H1 (cell line): ENCODE measurements around the gene SLC24A3. TPM values are rescaled to one million over a fixed set of nuclear protein-coding genes. Genes with fewer than 3 reads are reported as not detected.

Experiments used
- CTCF ChIA-PET: fragments of 300-600 bp; sonication (Branson Sonifier 250); formaldehyde crosslinking; loops from one replicate; lab custom pipeline; 2021; ENCODE audit not compliant: partially characterized antibody; lab: Charles Lee
- POLR2A ChIA-PET: fragments of 300-600 bp; sonication (Branson Sonifier 250); formaldehyde crosslinking; loops from one replicate; lab custom pipeline; 2021; ENCODE audit warnings: inconsistent platforms; ENCODE audit not compliant: partially characterized antibody; lab: Charles Lee
- DNase-seq, 2 experiments: peaks; one replicate each; pipeline versions ENCODE4 v3.0.0 to v3.0.0-alpha.2; 2010 to 2022; ENCODE audit warnings: low spot score in 2 of 2, low read depth in 1 of 2, mixed read lengths in 1 of 2
- FAIRE-seq: peaks from 2 replicates; lab custom pipeline; 2011; peaks lifted over from hg19 to GRCh38; lab: Jason Lieb, UNC
- H2AFZ ChIP-seq: 2 replicates; pipeline ENCODE4 v1.8.1; 2012; ENCODE audit warnings: low read length, inconsistent platforms
- H2AK5ac ChIP-seq: 2 replicates; pipeline ENCODE4 v1.6.1; 2013; ENCODE audit warnings: low read depth, low read length
- H2BK120ac ChIP-seq: replicated peaks from 2 replicates; pipeline ENCODE3; 2013; ENCODE audit warnings: low read depth, low read length, inconsistent platforms
- H2BK12ac ChIP-seq: 2 replicates; pipeline ENCODE4 v1.6.1; 2013; ENCODE audit warnings: low read depth, low read length
- H2BK15ac ChIP-seq: 2 replicates; pipeline ENCODE4 v1.6.1; 2013; ENCODE audit warnings: low read length
- H2BK20ac ChIP-seq: 2 replicates; pipeline ENCODE4 v1.6.1; 2013; ENCODE audit warnings: low read length
- H2BK5ac ChIP-seq: 2 replicates; pipeline ENCODE4 v1.6.1; 2013; ENCODE audit warnings: low read depth, low read length
- H3K14ac ChIP-seq: 2 replicates; pipeline ENCODE4 v1.6.1; 2013; ENCODE audit warnings: inconsistent platforms; ENCODE audit not compliant: insufficient read length
- H3K18ac ChIP-seq: 2 replicates; pipeline ENCODE4 v1.6.1; 2013; ENCODE audit warnings: low read length; ENCODE audit errors: extremely low read depth
- H3K23ac ChIP-seq: 2 replicates; pipeline ENCODE4 v1.6.1; 2013; ENCODE audit warnings: inconsistent platforms; ENCODE audit not compliant: insufficient read length
- H3K23me2 ChIP-seq: 2 replicates; pipeline ENCODE4 v1.6.1; 2013; ENCODE audit warnings: low read depth, low read length
- H3K27ac ChIP-seq: 2 replicates; pipeline ENCODE4 v1.6.1; 2011; ENCODE audit warnings: low read depth, low read length, inconsistent platforms
- H3K27me3 ChIP-seq, 4 experiments: replicated peaks in 1 of 4; 1 replicate in 1 of 4; 2 replicates in 3 of 4; pipeline versions ENCODE4 v1.6.1 to v1.8.1; 2011 to 2013; ENCODE audit warnings: low read length in 3 of 4, mild to moderate bottlenecking in 3 of 4, inconsistent platforms in 2 of 4, mixed read lengths in 2 of 4, moderate library complexity in 1 of 4; ENCODE audit not compliant: control insufficient read depth in 3 of 4, insufficient read depth in 3 of 4; ENCODE audit errors: extremely low read depth in 1 of 4
- H3K36me3 ChIP-seq, 4 experiments: 2 replicates each; pipeline versions ENCODE4 v1.6.1 to v1.8.1; 2011 to 2013; ENCODE audit warnings: mild to moderate bottlenecking in 4 of 4, low read length in 3 of 4, moderate library complexity in 2 of 4, control low read depth in 1 of 4, inconsistent platforms in 1 of 4; ENCODE audit not compliant: insufficient read depth in 4 of 4, control insufficient read depth in 2 of 4
- H3K4ac ChIP-seq: replicated peaks from 2 replicates; pipeline ENCODE3; 2013; ENCODE audit warnings: low read length, low read depth, mixed read lengths, inconsistent platforms; ENCODE audit not compliant: insufficient read length
- H3K4me1 ChIP-seq, 4 experiments: replicated peaks in 1 of 4; 1 replicate in 1 of 4; 2 replicates in 3 of 4; pipeline versions ENCODE4 v1.6.1 to v1.8.1; 2011 to 2013; ENCODE audit warnings: low read length in 3 of 4, inconsistent platforms in 2 of 4, mixed read lengths in 1 of 4; ENCODE audit not compliant: insufficient read depth in 4 of 4, control insufficient read depth in 3 of 4
- H3K4me2 ChIP-seq, 2 experiments: 2 replicates each; pipeline versions ENCODE4 v1.6.1 to v1.8.1; 2011 to 2013; ENCODE audit warnings: low read depth in 2 of 2, low read length in 2 of 2, control low read depth in 1 of 2, inconsistent platforms in 1 of 2, mild to moderate bottlenecking in 1 of 2; ENCODE audit not compliant: insufficient read depth in 1 of 2
- H3K4me3 ChIP-seq, 4 experiments: fragments of 200-600, 300-600 bp in 1 of 4; sonication (generic), shearing (Covaris generic), sonication (Bioruptor Twin) in 1 of 4; 2 replicates each; pipeline versions ENCODE4 v1.5.1 to v1.8.1; 2011 to 2016; ENCODE audit warnings: low read length in 4 of 4, low read depth in 3 of 4, control low read depth in 2 of 4, inconsistent platforms in 2 of 4, mild to moderate bottlenecking in 2 of 4, mixed read lengths in 1 of 4, moderate library complexity in 1 of 4; ENCODE audit not compliant: insufficient read depth in 2 of 4; ENCODE audit errors: extremely low read depth in 1 of 4
- H3K56ac ChIP-seq: replicated peaks from 2 replicates; pipeline ENCODE3; 2013; ENCODE audit warnings: low read depth, mild to moderate bottlenecking, mixed read lengths, low read length, inconsistent platforms; ENCODE audit not compliant: insufficient read length
- H3K79me1 ChIP-seq: 2 replicates; pipeline ENCODE4 v1.6.1; 2013; ENCODE audit warnings: low read depth, low read length, control low read depth
- H3K79me2 ChIP-seq, 2 experiments: 2 replicates each; pipeline versions ENCODE4 v1.6.1 to v1.8.1; 2012 to 2013; ENCODE audit warnings: low read length in 2 of 2, mild to moderate bottlenecking in 2 of 2, inconsistent platforms in 1 of 2; ENCODE audit not compliant: insufficient read depth in 2 of 2, control insufficient read depth in 1 of 2
- H3K9ac ChIP-seq, 4 experiments: replicated peaks in 1 of 4; 1 replicate in 1 of 4; 2 replicates in 3 of 4; pipeline versions ENCODE4 v1.6.1 to v1.8.1; 2011 to 2013; ENCODE audit warnings: low read depth in 3 of 4, low read length in 3 of 4, control low read depth in 2 of 4, mild to moderate bottlenecking in 2 of 4, moderate library complexity in 2 of 4, inconsistent platforms in 1 of 4; ENCODE audit errors: extremely low read depth in 1 of 4
- H3K9me3 ChIP-seq, 2 experiments: 2 replicates each; pipeline versions ENCODE4 v1.6.1 to v1.8.1; 2012 to 2013; ENCODE audit warnings: mild to moderate bottlenecking in 2 of 2, moderate library complexity in 2 of 2, control low read depth in 1 of 2, inconsistent platforms in 1 of 2, low read depth in 1 of 2, low read length in 1 of 2, mixed read lengths in 1 of 2; ENCODE audit not compliant: insufficient read depth in 2 of 2
- H4K20me1 ChIP-seq, 2 experiments: replicated peaks in 1 of 2; 2 replicates each; pipeline versions ENCODE3 to v1.8.1; 2011 to 2013; ENCODE audit warnings: inconsistent platforms in 2 of 2, low read length in 2 of 2, mild to moderate bottlenecking in 1 of 2; ENCODE audit not compliant: insufficient read depth in 2 of 2, control insufficient read depth in 1 of 2
- H4K5ac ChIP-seq: 2 replicates; pipeline ENCODE4 v1.6.1; 2013; ENCODE audit warnings: low read length, low read depth, mixed read lengths, inconsistent platforms; ENCODE audit not compliant: insufficient read length
- H4K8ac ChIP-seq: 2 replicates; pipeline ENCODE4 v1.8.0; 2013; ENCODE audit warnings: mild to moderate bottlenecking, moderate library complexity, low read length, inconsistent platforms; ENCODE audit not compliant: insufficient read depth; ENCODE audit errors: extremely low read depth
- H4K91ac ChIP-seq: replicated peaks from 2 replicates; pipeline ENCODE3; 2013; ENCODE audit warnings: low read length, mixed read lengths, inconsistent platforms; ENCODE audit not compliant: insufficient read length
- ATF3 ChIP-seq: IDR thresholded peaks from 2 replicates; pipeline ENCODE4 v1.6.1; 2011; ENCODE audit warnings: low read depth, mild to moderate bottlenecking, low read length; ENCODE audit not compliant: insufficient read depth
- CBX5 ChIP-seq: fragments of 300-800, 300-1000 bp; sonication (generic); IDR thresholded peaks from 2 replicates; pipeline ENCODE4 v1.7.1; 2016; ENCODE audit warnings: antibody characterized with exemption, low read length, low read depth
- HDAC2 ChIP-seq, 2 experiments: fragments of 300-600 bp in 1 of 2; sonication (generic) in 1 of 2; IDR thresholded peaks; 2 replicates each; pipeline ENCODE4 v1.6.1; 2011 to 2012; ENCODE audit warnings: low read depth in 2 of 2, low read length in 2 of 2, mild to moderate bottlenecking in 2 of 2, moderate library complexity in 2 of 2, borderline replicate concordance in 1 of 2, inconsistent platforms in 1 of 2
- RAD21 ChIP-seq, 2 experiments: IDR thresholded peaks in 1 of 2; conservative IDR thresholded peaks in 1 of 2; 2 replicates each; pipeline ENCODE4 v1.6.1; 2011; ENCODE audit warnings: low read depth in 2 of 2, low read length in 2 of 2, improper control_type of control experiment in 1 of 2, inconsistent platforms in 1 of 2, mild to moderate bottlenecking in 1 of 2, moderate library complexity in 1 of 2
- SUZ12 ChIP-seq: fragments of 200-600 bp; sonication (generic); IDR thresholded peaks from 2 replicates; pipeline ENCODE4 v1.6.1; 2012; ENCODE audit warnings: mild to moderate bottlenecking, inconsistent platforms, low read length, moderate library complexity, mixed read lengths
- ZNF274 ChIP-seq: IDR thresholded peaks from 2 replicates; pipeline ENCODE4 v1.7.0; 2012; ENCODE audit warnings: low read length, borderline replicate concordance; ENCODE audit errors: extremely low read depth
- WGBS, 2 experiments: shearing (Covaris generic) in 1 of 2; methylation state at CpG; one replicate each; pipeline versions ENCODE4 v1.1.6 to v1.1.7; 2013 to 2015; ENCODE audit warnings: low lambda C conversion rate in 2 of 2, mixed read lengths in 2 of 2, inconsistent platforms in 1 of 2, low coverage in 1 of 2, missing lambda C conversion rate in 1 of 2; ENCODE audit not compliant: insufficient replicate concordance in 2 of 2, insufficient coverage in 1 of 2, insufficient read length in 1 of 2; ENCODE audit errors: extremely low coverage in 1 of 2, missing lambda C conversion rate in 1 of 2; 5-methylcytosine and 5-hydroxymethylcytosine counted together
- polyA plus RNA-seq, 7 experiments: library from polyadenylated mRNA; depleted of rRNA in 3 of 7; stranded (reverse) in 5 of 7; unstranded in 2 of 7; fragments of >200 nt in 5 of 7; fragments of 200-250 nt in 2 of 7; gene quantifications; 1 replicate in 5 of 7; 2 replicates in 1 of 7; 4 replicates in 1 of 7; pipeline versions ENCODE4 v1.2.1 to v1.2.3, GENCODE V29; 2011 to 2013; ENCODE audit warnings: missing spikeins in 2 of 7, mixed read lengths in 2 of 7
- total RNA-seq: library from RNA; stranded (reverse); fragmentation: NEBNext Ultra II Directional; extraction: Animal tissue kit (Norgen Biotek cat#: 25700); gene quantifications from 2 replicates; pipeline ENCODE4 v1.2.1, GENCODE V29; 2021

Gene SLC24A3
- total and polyA plus RNA-seq, 2 of the 8 experiments (the other 6 are each of a cell fraction or from before 2014, with no cell fraction given): 4.5 to 6.3 TPM

- no peak overlapping the region for H4K5ac ChIP-seq
- no peak overlapping the region for H2BK5ac ChIP-seq
- no peak overlapping the region for H3K56ac ChIP-seq
- H3K14ac ChIP-seq: no peak overlapping the region
- no peak overlapping the region for H3K4me2 ChIP-seq
- no peak overlapping the region for H4K8ac ChIP-seq
- DNase-seq (no peak), FAIRE-seq (no peak)
- no peak overlapping the region for H3K18ac ChIP-seq
- no peak overlapping the region for H3K23ac ChIP-seq
- ChIA-PET POLR2A (no interaction called here), CTCF (interaction anchor here (1.1 to 9.7 kb wide), 5 partner anchors 12 to 514 kb away, joined by 3 to 66 read pairs (median 4); no protein-coding TSS in a partner anchor)
- no peaks in the 10 kb centered on the region for H3K79me1 ChIP-seq
- no peaks in the 10 kb centered on the region for H3K79me2 ChIP-seq
- 86% methylated on average over 4 of the region's 4 CpGs; no CpG with 5 or more reads in 1 of the 2 experiments for WGBS, 2 experiments
- H2BK120ac ChIP-seq: no peak overlapping the region
- H3K9ac ChIP-seq: no peak overlapping the region
- TF ChIP-seq HDAC2 (IDR thresholded peaks at IDR 0.05; ENCODE audit: borderline replicate concordance in 1 of 2, low read depth in 2 of 2, low read length in 2 of 2) (no peak), CBX5 (no peak), RAD21 (IDR thresholded peaks at IDR 0.05 in 1 of 2, conservative IDR thresholded peaks at IDR 0.05 in 1 of 2; ENCODE audit: low read depth in 2 of 2, low read length in 2 of 2) (no peak), SUZ12 (no peak), ATF3 (no peak), ZNF274 (no peak)
- H3K27ac ChIP-seq: no peak overlapping the region
- no peak overlapping the region for H3K4ac ChIP-seq
- no peak overlapping the region for H2BK15ac ChIP-seq
- H3K36me3 ChIP-seq: no peaks in the 10 kb centered on the region
- H2BK20ac ChIP-seq: no peak overlapping the region
- peaks cover 1 to 4% (median 3%) of the 10 kb centered on the region in 4 experiments; a peak in 6 of 7 replicates for H3K4me1 ChIP-seq
- no peaks in the 10 kb centered on the region for H3K23me2 ChIP-seq
- H3K27me3 ChIP-seq: no peaks in the 10 kb centered on the region
- H2BK12ac ChIP-seq: no peak overlapping the region
- H3K9me3 ChIP-seq: no peaks in the 10 kb centered on the region
- H3K4me3 ChIP-seq: no peak overlapping the region
- H4K91ac ChIP-seq: no peak overlapping the region
- H4K20me1 ChIP-seq: no peaks in the 10 kb centered on the region
- no peak overlapping the region for H2AFZ ChIP-seq
- no peak overlapping the region for H2AK5ac ChIP-seq
Observed at GRCh38 chr20:19588241-19588640, 375.8 kb downstream of the SLC24A3 start.
